ENCODE results near the gene RPGRIP1L. TPM values are rescaled to one million over a fixed set of nuclear protein-coding genes. Genes with fewer than 3 reads are reported as not detected.
A peak's percentile ranks its signal among the peaks of the same experiment; 100 is the strongest.

Gene RPGRIP1L
- polyA plus RNA-seq, 2 of the 4 experiments (the other 2 are of a cell fraction) = 13.0 to 19.6 TPM

DNA sequence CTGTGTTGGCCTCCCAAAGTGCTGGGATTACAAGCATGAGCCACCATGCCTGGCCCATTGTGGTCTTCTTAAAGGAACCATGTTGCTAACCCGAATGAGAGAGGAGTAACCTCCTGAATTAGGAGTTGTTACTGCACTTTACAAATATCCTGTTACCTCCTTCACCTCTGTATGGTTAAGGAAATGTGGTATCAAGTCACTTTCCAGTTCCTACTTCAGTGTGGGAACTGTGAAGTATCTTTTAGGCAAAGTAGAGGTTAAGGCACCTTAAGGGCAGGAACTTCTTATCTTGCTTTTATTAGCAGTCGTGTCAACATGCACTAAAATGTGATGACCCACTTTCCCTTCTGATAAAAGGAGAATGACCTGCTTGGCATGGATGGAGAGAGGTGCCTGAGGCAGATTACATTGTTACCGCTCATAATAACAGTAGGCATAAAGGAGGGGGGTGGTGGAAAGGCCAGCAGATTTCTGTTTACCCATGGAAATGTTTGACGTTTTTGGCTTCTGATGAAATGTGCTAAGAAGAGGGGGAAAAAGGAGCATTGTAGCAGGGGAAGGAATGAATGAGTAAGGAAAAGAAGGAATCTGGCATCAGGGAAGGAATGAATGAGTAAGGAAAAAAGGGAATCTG lies 28.8 kb upstream of the RPGRIP1L start:
- TF ChIP-seq GATA3 (IDR thresholded peaks at IDR 0.05; ENCODE audit: borderline replicate concordance) (peak; percentile 98), ZSCAN20 (CRISPR knock-in tag; IDR thresholded peaks at IDR 0.05) (no peak), EP300 (IDR thresholded peaks at IDR 0.05) (peak; percentile 84 to 89; a peak in 4 of 5 replicates), MAFK (IDR thresholded peaks at IDR 0.05; ENCODE audit: partially characterized antibody) (peak; percentile 71), SREBF2 (IDR thresholded peaks at IDR 0.05) (no peak), NR3C1 (IDR thresholded peaks at IDR 0.05) (no peak), JUNB (IDR thresholded peaks at IDR 0.05) (peak; percentile 78), BHLHE40 (IDR thresholded peaks at IDR 0.05; ENCODE audit: low read depth, low read length) (no peak), JUN (IDR thresholded peaks at IDR 0.05) (peak; percentile 80 to 91; a peak in 4 of 5 replicates), FOSL2 (IDR thresholded peaks at IDR 0.05) (no peak), FOSL2 (CRISPR knock-in tag; IDR thresholded peaks at IDR 0.05) (peak; percentile 77), SMC3 (IDR thresholded peaks at IDR 0.05) (peak; percentile 39; the same call in 2 of the 3 replicates), BCL3 (IDR thresholded peaks at IDR 0.05) (peak; percentile 85; the same call in 1 of the 3 replicates), CEBPB (IDR thresholded peaks at IDR 0.05) (peak; percentile 39 to 73; a peak in 3 of 4 replicates)
- TF ChIP-seq, protein P1, sequence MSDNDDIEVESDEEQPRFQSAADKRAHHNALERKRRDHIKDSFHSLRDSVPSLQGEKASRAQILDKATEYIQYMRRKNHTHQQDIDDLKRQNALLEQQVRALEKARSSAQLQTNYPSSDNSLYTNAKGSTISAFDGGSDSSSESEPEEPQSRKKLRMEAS (IDR thresholded peaks at IDR 0.05) = peak; percentile 49; the same call in 1 of the 2 replicates
- FAIRE-seq (peak; percentile 88), DNase-seq (ENCODE audit: low read depth in 1 of 2, low spot score in 1 of 2) (peak; percentile 27 to 93), ATAC-seq (peak; percentile 93 to 96)
- WGBS (ENCODE audit: missing lambda C conversion rate) = 8% methylated on average over 4 of the region's 4 CpGs
- Histone ChIP-seq H3K4me3 (no peak overlapping the region), H3K27ac (peak overlapping the region; percentile 75 to 80), H3K4me2 (peak overlapping the region; percentile 63), H3K4me1 (peaks cover 36% of the 10 kb centered on the region), H3K9me3 (no peaks in the 10 kb centered on the region)
- POLR2A ChIA-PET = no interaction called here
- CTCF ChIA-PET = interaction anchor here (0.6 to 1.3 kb wide), 4 partner anchors 11 to 1199 kb away, joined by 3 to 5 read pairs (median 4); no protein-coding TSS in a partner anchor

- FAIRE-seq (no peak), DNase-seq (ENCODE audit: low read depth in 1 of 2, low spot score in 1 of 2) (no peak), ATAC-seq (no peak)
- no peak overlapping the region for H3K4me2 ChIP-seq
- TF ChIP-seq POLR2A (IDR thresholded peaks at IDR 0.05; ENCODE audit: low read length) (no peak), FOXS1 (CRISPR knock-in tag; IDR thresholded peaks at IDR 0.05) (no peak), NR3C1 (IDR thresholded peaks at IDR 0.05) (no peak), TFCP2L1 (CRISPR knock-in tag; IDR thresholded peaks at IDR 0.05) (no peak), ZC3H11A (IDR thresholded peaks at IDR 0.05) (no peak), ZSCAN20 (CRISPR knock-in tag; IDR thresholded peaks at IDR 0.05) (no peak), SMC3 (IDR thresholded peaks at IDR 0.05) (no peak), HEYL (CRISPR knock-in tag; IDR thresholded peaks at IDR 0.05) (no peak), CHD4 (IDR thresholded peaks at IDR 0.05; ENCODE audit: borderline replicate concordance) (no peak), KDM5A (IDR thresholded peaks at IDR 0.05) (no peak), MAFK (IDR thresholded peaks at IDR 0.05; ENCODE audit: partially characterized antibody) (no peak), ATOH8 (CRISPR knock-in tag; IDR thresholded peaks at IDR 0.05; ENCODE audit: low read depth) (no peak), SREBF2 (IDR thresholded peaks at IDR 0.05) (no peak)
- TF ChIP-seq, protein P1 (IDR thresholded peaks at IDR 0.05) = no peak
- TF ChIP-seq, protein P2, sequence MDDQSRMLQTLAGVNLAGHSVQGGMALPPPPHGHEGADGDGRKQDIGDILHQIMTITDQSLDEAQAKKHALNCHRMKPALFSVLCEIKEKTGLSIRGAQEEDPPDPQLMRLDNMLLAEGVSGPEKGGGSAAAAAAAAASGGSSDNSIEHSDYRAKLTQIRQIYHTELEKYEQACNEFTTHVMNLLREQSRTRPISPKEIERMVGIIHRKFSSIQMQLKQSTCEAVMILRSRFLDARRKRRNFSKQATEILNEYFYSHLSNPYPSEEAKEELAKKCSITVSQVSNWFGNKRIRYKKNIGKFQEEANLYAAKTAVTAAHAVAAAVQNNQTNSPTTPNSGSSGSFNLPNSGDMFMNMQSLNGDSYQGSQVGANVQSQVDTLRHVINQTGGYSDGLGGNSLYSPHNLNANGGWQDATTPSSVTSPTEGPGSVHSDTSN (IDR thresholded peaks at IDR 0.05) = no peak
- no peak overlapping the region for H3K4me3 ChIP-seq
- WGBS (ENCODE audit: missing lambda C conversion rate) = 97% methylated on average over 3 of the region's 3 CpGs
- POLR2A ChIA-PET = no interaction called here
- peaks cover 50% of the 10 kb centered on the region for H3K4me1 ChIP-seq
- no peaks in the 10 kb centered on the region for H3K9me3 ChIP-seq
- H3K27ac ChIP-seq = peak overlapping the region in 1 of 2 experiments; percentile 42; a peak in 3 of 6 replicates
- CTCF ChIA-PET = no interaction called here
These were observed 27.0 kb upstream of the RPGRIP1L start for GRCh38 chr16:53730693-53731092.
